A549 (cell line): ENCODE results near the gene TNNI2. TPM values are rescaled to one million over a fixed set of nuclear protein-coding genes. Genes with fewer than 3 reads are reported as not detected.

Experiments used
- ATAC-seq, 2 experiments: fragments of 200-7000 bp in 1 of 2; fragments of >200 bp in 1 of 2; cut with Nextera tagmentation in 1 of 2; cut with Tn5 transposase in 1 of 2; 3 replicates each; pipeline versions ENCODE4 v1.8.0 to v1.9.1; 2018 to 2020; ENCODE audit warnings: mild to moderate bottlenecking in 1 of 2, moderate library complexity in 1 of 2
- CTCF ChIA-PET: fragments of 300-600 bp; sonication (Branson Sonifier 250); formaldehyde crosslinking; extraction: SDS; loops from one replicate; lab custom pipeline; 2021; ENCODE audit warnings: antibody characterized with exemption, inconsistent platforms; lab: Yijun Ruan, JAX
- POLR2A ChIA-PET: fragments of 350-600 bp; formaldehyde crosslinking; extraction: SDS; loops from one replicate; lab custom pipeline; 2021; ENCODE audit warnings: antibody characterized with exemption, inconsistent platforms; lab: Yijun Ruan, JAX
- DNase-seq, 2 experiments: peaks; one replicate each; pipeline versions ENCODE4 v3.0.0 to v3.0.0-alpha.2; 2011 to 2016; ENCODE audit warnings: low read depth in 1 of 2, low spot score in 1 of 2
- FAIRE-seq: peaks from 2 replicates; lab custom pipeline; 2011; peaks lifted over from hg19 to GRCh38; lab: Jason Lieb, UNC
- H3K27ac ChIP-seq, 2 experiments: fragments of >200 bp; sonication (Bioruptor Twin); formaldehyde crosslinking; 3 replicates each; pipeline ENCODE4 v1.5.1; 2016 to 2017
- H3K4me1 ChIP-seq: fragments of >200 bp; sonication (Bioruptor Twin); formaldehyde crosslinking; 3 replicates; pipeline ENCODE4 v1.6.1; 2016
- H3K4me2 ChIP-seq: fragments of >200 bp; sonication (Bioruptor Twin); formaldehyde crosslinking; 3 replicates; pipeline ENCODE4 v1.6.1; 2016
- H3K4me3 ChIP-seq: fragments of >200 bp; sonication (Bioruptor Twin); formaldehyde crosslinking; 3 replicates; pipeline ENCODE4 v1.5.1; 2016
- H3K9me3 ChIP-seq: fragments of >200 bp; sonication (Bioruptor Twin); formaldehyde crosslinking; 3 replicates; pipeline ENCODE4 v1.6.1; 2016
- CHD4 ChIP-seq: fragments of 200-600 bp; sonication (generic); IDR thresholded peaks from 2 replicates; pipeline ENCODE4 v1.6.1; 2016; ENCODE audit warnings: antibody characterized with exemption, mild to moderate bottlenecking, borderline replicate concordance
- CTCF ChIP-seq: fragments of >200 bp; sonication (Bioruptor Twin); formaldehyde crosslinking; IDR thresholded peaks from 3 replicates; pipeline ENCODE4 v1.5.1; 2016
- E2F6 ChIP-seq: IDR thresholded peaks from 2 replicates; pipeline ENCODE4 v1.6.1; 2012; ENCODE audit warnings: low read depth, borderline replicate concordance
- ELK1 ChIP-seq: fragments of 150-350 bp; IDR thresholded peaks from 2 replicates; pipeline ENCODE4 v1.6.1; 2014; ENCODE audit warnings: low read depth, mild to moderate bottlenecking, low read length
- FOSL2 ChIP-seq, 2 experiments: fragments of 450-650 bp in 1 of 2; fragments of >200 bp in 1 of 2; sonication (Bioruptor Twin) in 1 of 2; formaldehyde crosslinking; IDR thresholded peaks; 2 replicates each; pipeline versions ENCODE4 v1.5.0 to v1.6.1; 2016 to 2020; ENCODE audit warnings: mild to moderate bottlenecking in 1 of 2, moderate library complexity in 1 of 2
- HES2 ChIP-seq: fragments of >200 bp; sonication (Bioruptor Twin); formaldehyde crosslinking; IDR thresholded peaks from 2 replicates; pipeline ENCODE4 v1.6.1; 2016
- HOXA7 ChIP-seq: fragments of 250-450 bp; sonication (Bioruptor Pico); IDR thresholded peaks from 2 replicates; pipeline ENCODE4 v1.5.0; 2020; ENCODE audit warnings: mild to moderate bottlenecking, moderate library complexity
- JUN ChIP-seq, 2 experiments: fragments of >200 bp; sonication (Bioruptor Twin); formaldehyde crosslinking; IDR thresholded peaks; 2 replicates in 1 of 2; 3 replicates in 1 of 2; pipeline ENCODE4 v1.6.1; 2016 to 2017
- POLR2AphosphoS2 ChIP-seq: conservative IDR thresholded peaks from 2 replicates; pipeline ENCODE4 v1.6.1; 2012; ENCODE audit warnings: low read length, improper control_type of control experiment, inconsistent platforms
- RAD21 ChIP-seq, 2 experiments: fragments of >200 bp in 1 of 2; sonication (Bioruptor Twin) in 1 of 2; formaldehyde crosslinking in 1 of 2; IDR thresholded peaks in 1 of 2; conservative IDR thresholded peaks in 1 of 2; 2 replicates in 1 of 2; 3 replicates in 1 of 2; pipeline ENCODE4 v1.6.1; 2012 to 2018; ENCODE audit warnings: inconsistent platforms in 1 of 2
- RCOR1 ChIP-seq: fragments of 150-350 bp; IDR thresholded peaks from 2 replicates; pipeline ENCODE4 v1.6.1; 2014; ENCODE audit warnings: antibody characterized with exemption, low read length, low read depth
- TFCP2L1 ChIP-seq: fragments of 250-450 bp; sonication (Bioruptor Pico); IDR thresholded peaks from 2 replicates; pipeline ENCODE4 v1.5.0; 2021; ENCODE audit warnings: mild to moderate bottlenecking
- ZFP36 ChIP-seq: fragments of 450-650 bp; IDR thresholded peaks from 2 replicates; pipeline ENCODE4 v1.6.1; 2014; ENCODE audit warnings: borderline replicate concordance; ENCODE audit not compliant: partially characterized antibody
- WGBS: methylation state at CpG from one replicate; pipeline ENCODE4 v1.1.6; 2017; ENCODE audit errors: missing lambda C conversion rate; 5-methylcytosine and 5-hydroxymethylcytosine counted together
- polyA plus RNA-seq, 4 experiments: library from polyadenylated mRNA; depleted of rRNA in 3 of 4; stranded (reverse); fragments of >200 nt; fragmentation: RNase III in 1 of 4; extraction: RNeasy Plus Mini Kit Qiagen cat#74134 plus additional on column Dnase treatment in 1 of 4; gene quantifications; 2 replicates in 3 of 4; 3 replicates in 1 of 4; pipeline ENCODE4 v1.2.3, GENCODE V29; 2011 to 2017

TNNI2 gene
- polyA plus RNA-seq, 2 of the 4 experiments (the other 2 are of a cell fraction): not detected

- CTCF ChIA-PET: interaction anchor here (0.8 to 14.5 kb wide), 15 partner anchors 11 to 310 kb away, joined by 3 to 174 read pairs (median 15); partner anchors contain the start of genes SYT8 and TNNI2
- FAIRE-seq: no peak
- H3K27ac ChIP-seq: no peak overlapping the region
- TF ChIP-seq ZFP36: peak; percentile 79
- TF ChIP-seq RAD21 (conservative IDR thresholded peaks at IDR 0.05 in 1 of 2, IDR thresholded peaks at IDR 0.05 in 1 of 2): no peak
- TF ChIP-seq, all 56 proteins: peak for 1
- H3K4me1 ChIP-seq: peaks cover 7% of the 10 kb centered on the region
- H3K4me2 ChIP-seq: no peak overlapping the region
- 62% methylated on average over 9 of the region's 9 CpGs for WGBS
- ATAC-seq: no peak
- DNase-seq: no peak
- POLR2A ChIA-PET: no interaction called here
- no peak overlapping the region for H3K4me3 ChIP-seq
- H3K9me3 ChIP-seq: no peaks in the 10 kb centered on the region
These were observed 7.7 kb downstream of the TNNI2 start for GRCh38 chr11:1846453-1846932.

- TF ChIP-seq RAD21 (conservative IDR thresholded peaks at IDR 0.05 in 1 of 2, IDR thresholded peaks at IDR 0.05 in 1 of 2): no peak
- TF ChIP-seq FOSL2 (IDR thresholded peaks at IDR 0.05): no peak
- no peak for TF ChIP-seq FOSL2 (CRISPR knock-in tag; IDR thresholded peaks at IDR 0.05)
- TF ChIP-seq E2F6: no peak
- no peak for TF ChIP-seq CHD4
- no peak overlapping the region for H3K4me3 ChIP-seq
- DNase-seq (no peak), ATAC-seq (no peak), FAIRE-seq (no peak)
- 92% methylated on average over 22 of the region's 34 CpGs for WGBS
- H3K4me2 ChIP-seq: no peak overlapping the region
- ChIA-PET POLR2A (no interaction called here), CTCF (interaction anchor here (0.6 to 14.5 kb wide), 22 partner anchors 10 to 327 kb away, joined by 3 to 174 read pairs (median 6); partner anchors contain the start of genes SYT8 and TNNI2)
- peaks cover 7% of the 10 kb centered on the region for H3K4me1 ChIP-seq
- no peaks in the 10 kb centered on the region for H3K9me3 ChIP-seq
- H3K27ac ChIP-seq: no peak overlapping the region
These were observed 8.4 kb downstream of the TNNI2 start for GRCh38 chr11:1847006-1847735.

- no peak for DNase-seq
- POLR2A ChIA-PET: no interaction called here
- TF ChIP-seq ELK1: no peak
- no peak for TF ChIP-seq TFCP2L1
- no peak for TF ChIP-seq POLR2AphosphoS2
- TF ChIP-seq RCOR1: no peak
- no peak for TF ChIP-seq CTCF
- TF ChIP-seq JUN (IDR thresholded peaks at IDR 0.05): no peak
- TF ChIP-seq HES2: no peak
- no peak for TF ChIP-seq ZFP36
- TF ChIP-seq HOXA7: no peak
- TF ChIP-seq, all 56 proteins: peak for 0
- CTCF ChIA-PET: interaction anchor here (0.6 to 14.5 kb wide), 22 partner anchors 9 to 338 kb away, joined by 3 to 174 read pairs (median 6); partner anchors contain the start of genes SYT8, TNNI2 and TNNT3
- ATAC-seq (no peak), FAIRE-seq (no peak)
- H3K4me3 ChIP-seq: no peak overlapping the region
- no peak overlapping the region; a peak in 1 of 6 replicates for H3K27ac ChIP-seq
- H3K4me2 ChIP-seq: no peak overlapping the region
- peaks cover 7% of the 10 kb centered on the region for H3K4me1 ChIP-seq
- H3K9me3 ChIP-seq: no peaks in the 10 kb centered on the region
- 73% methylated on average over 17 of the region's 18 CpGs for WGBS
These were observed 9.3 kb downstream of the TNNI2 start for GRCh38 chr11:1847926-1848639.
